CD4-positive, alpha-beta T cell treated with Interferon gamma for 1 hour (primary cell): ENCODE results near the gene ODAD3.
"Not testable (repeated sequence)": the region's sequence is repeated elsewhere in the genome, so short reads cannot be mapped to it uniquely, and the experiment has no call there.

Experiments
- DNase-seq: peaks from one replicate; pipeline ENCODE4 v3.0.0-alpha.2; 2020

Gene ODAD3

DNA sequence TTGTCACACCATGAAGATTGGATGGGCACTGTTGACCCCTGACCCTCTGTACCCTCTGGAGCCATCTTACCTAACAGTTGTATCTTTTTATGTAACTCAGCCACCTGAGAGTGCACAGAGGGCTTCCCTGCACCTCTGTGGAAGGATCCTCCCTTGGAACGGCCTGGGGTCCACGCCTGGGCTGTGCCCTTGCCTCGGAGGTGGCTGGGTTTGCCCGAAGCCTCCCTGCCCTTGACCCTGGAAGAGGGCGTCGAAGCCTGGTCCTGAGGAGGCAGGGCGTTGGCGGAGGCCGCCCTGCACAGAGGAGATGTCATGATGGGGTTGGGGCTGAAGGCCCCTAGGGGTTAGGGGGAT is 241 bp downstream of the ODAD3 start:
- no peak for DNase-seq

GRCh38 chr19:11433526-11433925 is 1.4 kb downstream of the ODAD3 start:
- not testable (repeated sequence) for DNase-seq

- DNase-seq, result no peak
These were observed 8.3 kb downstream of the ODAD3 start for GRCh38 chr19:11426656-11427055.

DNA sequence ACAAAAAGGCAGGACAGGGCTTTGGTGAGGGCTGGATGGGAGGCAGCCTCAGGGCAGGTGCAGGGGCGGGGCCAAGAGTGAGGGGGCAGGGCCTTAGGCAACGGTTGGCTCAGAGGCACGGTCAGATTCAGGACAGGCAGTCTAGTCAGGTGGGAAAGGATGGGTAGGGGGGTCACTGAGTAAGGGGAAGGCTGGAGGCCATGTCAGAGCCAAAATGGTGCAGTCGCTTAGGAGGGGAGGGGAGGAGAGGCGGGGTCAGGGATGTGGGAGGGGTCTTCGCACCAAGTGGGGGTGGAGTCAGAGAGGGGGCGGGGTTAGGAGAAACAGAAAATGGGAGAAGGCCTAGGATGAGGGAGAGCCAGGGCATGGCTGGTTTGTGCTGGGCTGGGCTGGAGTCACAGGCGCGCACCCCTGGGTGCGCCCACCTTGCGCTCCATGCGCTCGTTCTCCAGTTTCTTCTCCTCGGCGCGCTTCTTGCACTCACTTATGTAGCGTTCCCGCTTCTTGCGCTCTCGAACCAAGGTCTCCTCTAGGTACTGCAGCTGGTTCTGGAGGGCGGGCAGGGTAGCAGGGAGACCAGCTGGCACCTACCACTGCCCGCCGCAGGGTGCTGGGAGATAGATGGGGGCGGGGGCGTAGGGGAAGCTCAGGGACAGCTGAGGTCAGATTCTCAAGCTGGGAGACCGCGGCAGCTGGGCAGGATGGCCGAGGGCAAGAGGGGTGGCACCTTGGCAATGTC is 9.0 kb downstream of the ODAD3 start:
- no peak for DNase-seq

DNA sequence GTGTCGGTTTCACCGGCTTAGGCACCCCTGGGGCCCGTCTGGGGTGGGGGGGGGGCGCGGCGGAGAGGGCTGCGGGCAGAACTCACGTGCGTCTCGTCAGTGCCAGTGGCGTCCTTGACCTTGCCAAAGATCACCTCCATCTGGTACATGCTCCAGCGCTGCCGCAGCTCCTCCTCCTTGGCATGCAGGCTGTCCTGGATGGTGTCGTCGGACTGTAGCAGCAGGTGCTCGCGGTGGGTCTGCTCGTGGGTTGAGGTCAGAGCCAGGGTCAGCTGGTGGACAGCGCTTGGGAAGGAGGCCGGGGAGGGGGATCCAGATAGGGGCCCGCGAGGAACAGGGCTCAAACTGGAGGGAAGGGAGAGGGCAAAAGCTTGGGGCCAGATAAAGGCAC is 11.1 kb downstream of the ODAD3 start:
- no peak for DNase-seq

GRCh38 chr19:11423164-11423790 is 11.6 kb downstream of the ODAD3 start:
- no peak for DNase-seq

DNA sequence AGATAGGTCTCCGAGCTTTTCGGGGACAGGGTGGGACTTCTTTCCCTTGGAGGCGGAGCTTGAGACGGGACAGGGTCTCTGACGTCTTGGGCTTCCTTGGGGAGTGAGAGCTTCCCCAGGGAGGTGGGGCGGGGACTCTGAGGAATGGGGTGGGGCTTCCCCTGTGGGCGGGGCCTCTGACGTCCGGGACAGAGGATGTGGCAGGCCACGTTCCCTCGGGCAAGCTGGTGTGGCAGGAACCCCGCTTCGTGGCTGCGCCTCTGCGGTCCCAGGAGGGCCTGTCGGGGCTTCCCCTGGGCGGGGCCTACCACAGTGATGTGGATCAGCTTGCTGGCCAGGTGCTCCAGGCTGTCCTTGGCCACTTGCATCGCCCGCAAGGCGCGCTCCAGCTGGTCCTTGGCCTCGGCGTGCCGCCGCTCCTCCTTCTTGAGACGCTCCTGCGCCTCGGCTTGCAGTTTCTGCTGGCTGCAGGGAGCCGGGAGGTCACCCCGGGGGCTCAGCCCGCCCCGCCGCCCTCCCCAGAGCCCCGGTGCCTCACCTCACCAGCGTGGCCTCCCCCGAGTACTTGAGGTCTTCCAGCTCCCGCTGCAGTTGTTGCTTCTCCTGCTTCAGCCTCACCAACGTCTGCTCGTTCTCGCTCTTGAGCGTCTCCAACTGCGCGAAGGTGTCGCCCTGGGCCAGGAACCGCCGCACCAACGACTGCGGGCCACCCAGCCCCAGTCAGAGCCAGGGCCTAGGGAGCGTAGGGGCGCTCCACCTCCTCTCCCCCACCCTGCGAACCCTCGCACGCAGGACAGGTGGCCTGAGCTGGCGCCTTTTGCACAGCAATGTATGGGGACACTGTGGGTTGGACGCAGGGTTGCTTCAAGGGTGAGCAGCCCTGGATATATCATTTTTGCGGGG is 12.5 kb downstream of the ODAD3 start:
- peak; percentile 89 for DNase-seq

GRCh38 chr19:11421371-11422098 is 13.4 kb downstream of the ODAD3 start:
- peak; percentile 60 for DNase-seq

- DNase-seq, result no peak
These were observed 14.2 kb downstream of the ODAD3 start for GRCh38 chr19:11420429-11421370.

DNA sequence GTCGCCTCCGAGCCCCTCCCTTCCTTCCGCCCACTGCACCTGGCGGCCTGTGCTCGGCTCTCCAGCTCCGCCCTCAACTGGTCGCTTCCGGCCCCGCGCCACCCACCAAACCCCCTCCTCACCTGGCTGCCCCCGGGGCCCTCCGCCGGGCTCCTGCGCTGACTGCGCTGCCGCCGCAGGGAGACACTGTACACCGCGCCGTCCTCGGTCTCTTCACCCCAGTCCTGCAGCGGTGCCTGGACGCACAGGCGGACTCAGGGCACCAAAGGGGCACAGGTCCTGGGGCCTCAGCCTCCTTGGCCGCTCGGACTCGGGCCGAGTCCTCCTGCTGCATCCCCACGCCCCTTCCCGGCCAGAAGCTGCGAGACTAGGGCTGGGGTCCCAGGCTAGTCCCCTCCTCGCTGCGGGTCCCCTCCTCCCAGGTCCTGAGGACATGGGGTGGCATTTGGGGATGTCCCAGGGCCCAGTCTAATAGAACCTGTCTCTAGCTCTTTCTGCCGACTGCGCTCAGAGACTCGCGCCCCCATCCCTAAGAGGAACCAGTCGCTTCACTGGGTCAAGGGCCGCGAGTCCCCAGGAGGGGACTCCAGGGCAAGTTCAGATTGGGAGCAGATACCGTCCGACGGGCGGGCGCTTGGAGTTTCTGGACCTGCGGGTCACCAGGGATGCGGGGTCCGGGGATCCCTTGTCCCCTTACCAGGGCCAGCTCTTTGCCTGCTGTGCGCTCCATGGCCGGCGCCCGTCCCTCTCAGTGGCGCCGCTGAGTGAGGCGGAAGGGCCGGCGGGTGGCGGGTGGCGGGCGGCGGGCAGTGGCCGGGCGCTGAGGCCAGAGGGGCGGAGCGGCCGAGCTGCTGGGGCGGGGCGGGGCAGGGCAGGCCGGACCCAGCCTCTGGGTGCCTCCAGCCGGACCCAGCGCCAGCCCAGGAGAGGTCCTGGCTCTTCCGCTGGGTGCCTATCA is 16.1 kb downstream of the ODAD3 start, which contains the start of gene RGL3:
TSS of gene RGL3 (minus strand) at position 766 of the 958 bp plus-strand sequence. CDS start at position 730, 36 bp downstream.
- peak; percentile 18 for DNase-seq

GRCh38 chr19:11418094-11418548 is 16.8 kb downstream of the ODAD3 start:
- no peak for DNase-seq

GRCh38 chr19:11416346-11417052 is 18.4 kb downstream of the ODAD3 start:
- DNase-seq, result no peak

DNA sequence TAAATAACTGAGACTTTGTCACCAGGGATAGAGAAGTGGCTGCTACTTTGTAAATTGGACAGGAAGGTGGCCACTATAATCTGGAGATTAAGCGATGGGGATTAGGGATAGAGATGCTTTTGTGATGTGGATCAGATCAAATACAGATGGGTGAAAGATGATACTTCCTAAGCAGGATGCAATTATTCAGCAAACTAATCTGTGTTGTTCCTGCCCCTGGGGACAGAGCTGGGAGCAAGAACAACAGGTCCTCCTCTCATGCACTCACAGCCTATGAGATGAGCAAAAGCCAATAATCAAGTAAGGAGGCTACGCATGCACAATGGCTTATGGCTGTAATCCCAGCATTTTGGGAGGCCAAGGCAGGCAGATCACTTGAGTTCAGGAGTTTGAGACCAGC is 20.4 kb downstream of the ODAD3 start:
- no peak for DNase-seq

- no peak for DNase-seq
These were observed 24.2 kb downstream of the ODAD3 start for GRCh38 chr19:11410682-11411081.

- DNase-seq, result no peak
These were observed 26.3 kb downstream of the ODAD3 start for GRCh38 chr19:11408591-11408990.

- DNase-seq, result not testable (repeated sequence)
These were observed 28.2 kb downstream of the ODAD3 start for GRCh38 chr19:11406703-11407236.

DNA sequence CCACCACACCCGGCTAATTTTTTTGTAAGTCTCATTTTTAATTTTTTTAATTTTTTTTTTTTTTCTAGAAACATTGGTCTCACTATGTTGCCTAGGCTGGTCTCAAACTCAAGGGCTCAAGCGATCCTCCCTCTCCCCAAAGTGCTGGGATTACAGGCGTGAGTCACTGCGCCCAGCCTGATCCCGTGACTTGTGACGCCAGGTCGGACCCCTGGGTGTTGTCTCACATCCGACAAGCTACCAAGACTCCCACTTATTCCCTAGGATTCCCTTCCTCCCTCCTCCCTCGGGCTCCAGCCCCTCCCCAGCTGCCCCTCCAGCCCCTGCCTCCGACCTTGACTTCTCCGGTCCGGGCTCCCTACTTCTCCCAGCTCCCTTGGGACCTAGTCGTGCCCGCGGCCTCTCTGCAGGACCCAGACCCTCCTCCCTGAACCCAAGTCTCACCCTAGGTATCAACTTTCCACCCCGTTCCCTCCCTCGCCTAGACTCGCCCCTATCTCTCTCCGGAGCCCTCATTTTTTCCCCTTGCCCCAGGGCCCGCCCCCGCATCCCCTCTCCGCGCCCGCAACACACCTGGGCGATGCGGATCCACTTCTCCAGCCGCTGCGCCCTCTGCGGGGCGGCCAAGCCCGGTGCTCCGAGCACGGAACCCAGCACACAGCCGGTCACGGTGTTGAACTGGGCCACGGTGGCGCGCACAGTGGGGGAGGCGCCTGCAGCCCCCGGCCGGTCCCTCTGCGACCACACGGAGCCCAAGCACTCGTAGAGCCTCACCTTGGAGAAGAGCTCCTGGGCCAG is 28.9 kb downstream of the ODAD3 start:
- DNase-seq, result peak; percentile 38

GRCh38 chr19:11404588-11405222 is 30.2 kb downstream of the ODAD3 start:
- DNase-seq, result no peak
